Kidney tubule cell (primary cell): ENCODE data around the gene MCTP1.
A peak's percentile ranks its signal among the peaks of the same experiment; 100 is the strongest.
"Not testable (repeated sequence)": the region's sequence is repeated elsewhere in the genome, so short reads cannot be mapped to it uniquely, and the experiment has no call there.

Experiments used
- DNase-seq: peaks from one replicate; pipeline ENCODE4 v3.0.0-alpha.2; 2018; ENCODE audit warnings: low spot score

The MCTP1 gene

GRCh38 chr5:95251185-95251584, 33.7 kb downstream of the MCTP1 start:
- DNase-seq, result no peak

- no peak for DNase-seq
These were observed 40.4 kb downstream of the MCTP1 start for GRCh38 chr5:95244479-95244878.

- no peak for DNase-seq
These were observed 43.3 kb downstream of the MCTP1 start for GRCh38 chr5:95241635-95242034.

GRCh38 chr5:95241161-95241560, 43.7 kb downstream of the MCTP1 start:
- no peak for DNase-seq

- peak; percentile 11 for DNase-seq
These were observed 46.2 kb downstream of the MCTP1 start for GRCh38 chr5:95238560-95239325.

- no peak for DNase-seq
These were observed 47.6 kb downstream of the MCTP1 start for GRCh38 chr5:95237324-95237723.

GRCh38 chr5:95235439-95235982, 49.4 kb downstream of the MCTP1 start:
- no peak for DNase-seq

- no peak for DNase-seq
These were observed 55.2 kb downstream of the MCTP1 start for GRCh38 chr5:95229646-95230045.

- DNase-seq, result no peak
These were observed 60.0 kb downstream of the MCTP1 start for GRCh38 chr5:95224701-95225459.

GRCh38 chr5:95223566-95224258, 61.2 kb downstream of the MCTP1 start:
- no peak for DNase-seq

GRCh38 chr5:95222836-95223235, 62.1 kb downstream of the MCTP1 start:
- DNase-seq, result no peak

GRCh38 chr5:95221234-95221633, 63.7 kb downstream of the MCTP1 start:
- DNase-seq, result no peak

GRCh38 chr5:95220381-95220780, 64.5 kb downstream of the MCTP1 start:
- no peak for DNase-seq

- no peak for DNase-seq
These were observed 65.5 kb downstream of the MCTP1 start for GRCh38 chr5:95219411-95219810.

GRCh38 chr5:95217881-95218280, 67.0 kb downstream of the MCTP1 start:
- no peak for DNase-seq

- no peak for DNase-seq
These were observed 67.5 kb downstream of the MCTP1 start for GRCh38 chr5:95217351-95217750.

GRCh38 chr5:95216136-95216955, 68.5 kb downstream of the MCTP1 start:
- DNase-seq, result no peak

- not testable (repeated sequence) for DNase-seq
These were observed 77.1 kb downstream of the MCTP1 start for GRCh38 chr5:95207811-95208210.

- no peak for DNase-seq
These were observed 90.0 kb downstream of the MCTP1 start for GRCh38 chr5:95194856-95195255.

GRCh38 chr5:95191330-95191729, 93.6 kb downstream of the MCTP1 start:
- DNase-seq, result no peak

- no peak for DNase-seq
These were observed 100.0 kb downstream of the MCTP1 start for GRCh38 chr5:95184924-95185323.

GRCh38 chr5:95181644-95182043, 103.2 kb downstream of the MCTP1 start:
- DNase-seq, result no peak
